ENCODE measurements around the gene PIGM. TPM values are rescaled to one million over a fixed set of nuclear protein-coding genes. Genes with fewer than 3 reads are reported as not detected.

Gene PIGM
- total and polyA plus RNA-seq, 2 of the 13 experiments (the other 11 are each of a cell fraction or from before 2014, with no cell fraction given) = 3.4 to 4.6 TPM

GRCh38 chr1:160078512-160079195, 46.9 kb upstream of the PIGM start (continued):
- TF ChIP-seq CTCF (CRISPR knock-in tag; IDR thresholded peaks at IDR 0.05) = peak; percentile 90
- no peak for TF ChIP-seq PHF21A (CRISPR knock-in tag; IDR thresholded peaks at IDR 0.05)
- TF ChIP-seq ATF7-NPFF (CRISPR knock-in tag; IDR thresholded peaks at IDR 0.05; ENCODE audit: low read depth) = 0 out of 2 replicates have a peak, but pooled peaks have one; percentile 39
- TF ChIP-seq ASH2L (IDR thresholded peaks at IDR 0.05; ENCODE audit: insufficient read length, low read depth, low read length) = peak; percentile 18
- TF ChIP-seq CREB1 (IDR thresholded peaks at IDR 0.05) = peak; percentile 31; the same call in 1 of the 2 replicates
- TF ChIP-seq CREB1 (CRISPR knock-in tag; IDR thresholded peaks at IDR 0.05) = no peak
- no peak for TF ChIP-seq SSRP1 (CRISPR knock-in tag; IDR thresholded peaks at IDR 0.05)
- TF ChIP-seq PATZ1 (CRISPR knock-in tag; IDR thresholded peaks at IDR 0.05) = peak; percentile 64; the same call in 1 of the 2 replicates
- TF ChIP-seq SMC3 (IDR thresholded peaks at IDR 0.05; ENCODE audit: low read length) = peak; percentile 75
- TF ChIP-seq ZNF468 (CRISPR knock-in tag; IDR thresholded peaks at IDR 0.05) = 0 out of 2 replicates have a peak, but pooled peaks have one; percentile 1
- no peak for TF ChIP-seq ZNF761 (CRISPR knock-in tag; conservative IDR thresholded peaks at IDR 0.05)
- TF ChIP-seq KDM2A (CRISPR knock-in tag; IDR thresholded peaks at IDR 0.05; ENCODE audit: borderline replicate concordance, low read depth) = peak; percentile 54
- 0 out of 2 replicates have a peak, but pooled peaks have one; percentile 31 for TF ChIP-seq HNRNPL (IDR thresholded peaks at IDR 0.05; ENCODE audit: low read depth, low read length)
- peak; percentile 28; the same call in 1 of the 2 replicates for TF ChIP-seq ZNF687 (CRISPR knock-in tag; IDR thresholded peaks at IDR 0.05)
- 0 out of 2 replicates have a peak, but pooled peaks have one; percentile 20 for TF ChIP-seq ZGPAT (CRISPR knock-in tag; IDR thresholded peaks at IDR 0.05)
- no peak for TF ChIP-seq SOX13 (IDR thresholded peaks at IDR 0.05)
- 0 out of 4 replicates have a peak, but pooled peaks of 1 of the 2 experiments have one; percentile 15 for TF ChIP-seq SOX13 (CRISPR knock-in tag; conservative IDR thresholded peaks at IDR 0.05 in 1 of 2, IDR thresholded peaks at IDR 0.05 in 1 of 2)
